Osteoblast (primary cell): ENCODE measurements around the gene C11orf21. TPM values are rescaled to one million over a fixed set of nuclear protein-coding genes. Genes with fewer than 3 reads are reported as not detected.

Experiments
- DNase-seq: peaks from one replicate; pipeline ENCODE4 v3.0.0; 2011; ENCODE audit warnings: low spot score, mixed read lengths; ENCODE audit not compliant: insufficient read length; ENCODE audit errors: missing footprints
- H2AFZ ChIP-seq: 2 replicates; pipeline ENCODE4 v1.6.0; 2011; ENCODE audit warnings: mild to moderate bottlenecking, low read length
- H3K27ac ChIP-seq: 2 replicates; pipeline ENCODE4 v1.5.1; 2011; ENCODE audit warnings: mild to moderate bottlenecking, low read depth, low read length, moderate library complexity
- H3K27me3 ChIP-seq: 2 replicates; pipeline ENCODE4 v1.6.0; 2012; ENCODE audit warnings: mild to moderate bottlenecking, control low read depth, inconsistent platforms, low read length, moderate library complexity; ENCODE audit not compliant: insufficient read depth
- H3K36me3 ChIP-seq: 2 replicates; pipeline ENCODE4 v1.5.1; 2011; ENCODE audit warnings: mild to moderate bottlenecking, low read length, control low read depth, moderate library complexity; ENCODE audit not compliant: insufficient read depth
- H3K4me1 ChIP-seq: 2 replicates; pipeline ENCODE4 v1.5.1; 2011; ENCODE audit warnings: mild to moderate bottlenecking, low read length, control low read depth, moderate library complexity; ENCODE audit not compliant: insufficient read depth
- H3K4me2 ChIP-seq: 2 replicates; pipeline ENCODE4 v1.6.0; 2011; ENCODE audit warnings: mild to moderate bottlenecking, low read length; ENCODE audit not compliant: insufficient read depth
- H3K4me3 ChIP-seq: fragments of 200-600 bp; sonication (generic); 3 replicates; pipeline ENCODE4 v1.5.1; 2012; ENCODE audit warnings: mild to moderate bottlenecking, low read length, inconsistent platforms; ENCODE audit not compliant: insufficient read depth
- H3K79me2 ChIP-seq: 2 replicates; pipeline ENCODE4 v1.6.0; 2012; ENCODE audit warnings: mild to moderate bottlenecking, low read length, control low read depth, inconsistent platforms; ENCODE audit not compliant: insufficient read depth
- H3K9me3 ChIP-seq: 2 replicates; pipeline ENCODE4 v1.5.1; 2011; ENCODE audit warnings: low read depth, low read length, control low read depth
- H4K20me1 ChIP-seq: 2 replicates; pipeline ENCODE4 v1.6.0; 2012; ENCODE audit warnings: mild to moderate bottlenecking, low read length, control low read depth; ENCODE audit not compliant: insufficient read depth
- total RNA-seq: library from RNA; depleted of rRNA; stranded (reverse); fragments of >200 nt; gene quantifications from 2 replicates; pipeline ENCODE4 v1.2.3, GENCODE V29; 2012
- TF ChIP-seq, protein P1 (sequence below): IDR thresholded peaks from 2 replicates; pipeline ENCODE4 v1.5.1; 2011; ENCODE audit warnings: mild to moderate bottlenecking, low read depth, low read length, moderate library complexity; ENCODE audit errors: extremely low read depth

Gene C11orf21
- total RNA-seq, 1 donor: 0.36 TPM

DNA sequence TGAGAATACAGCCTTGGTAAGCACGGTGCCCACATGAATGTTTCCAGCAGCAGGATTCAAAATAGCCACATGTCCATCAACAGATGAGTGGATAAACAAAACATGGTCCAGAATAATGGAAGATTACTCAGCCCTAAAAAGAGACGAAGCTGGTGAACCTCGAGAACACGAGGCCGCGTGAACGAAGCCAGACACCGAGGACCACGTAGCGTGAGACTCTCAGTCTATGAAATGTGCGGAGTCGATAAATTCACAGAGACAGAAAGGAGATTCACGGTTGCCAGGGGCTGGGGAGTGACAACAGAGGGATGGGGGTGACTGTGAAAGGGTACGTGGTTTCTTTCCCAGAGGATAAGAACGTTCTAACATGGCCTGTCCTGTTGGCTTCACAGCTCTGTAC lies 28.4 kb downstream of the C11orf21 start:
- Histone ChIP-seq H3K79me2 (no peaks in the 10 kb centered on the region), H4K20me1 (no peaks in the 10 kb centered on the region), H3K4me1 (no peaks in the 10 kb centered on the region), H2AFZ (no peak overlapping the region), H3K27ac (no peak overlapping the region), H3K27me3 (peaks cover 49% of the 10 kb centered on the region), H3K9me3 (no peaks in the 10 kb centered on the region), H3K4me3 (no peak overlapping the region), H3K36me3 (no peaks in the 10 kb centered on the region), H3K4me2 (no peak overlapping the region)
- TF ChIP-seq, protein P1, sequence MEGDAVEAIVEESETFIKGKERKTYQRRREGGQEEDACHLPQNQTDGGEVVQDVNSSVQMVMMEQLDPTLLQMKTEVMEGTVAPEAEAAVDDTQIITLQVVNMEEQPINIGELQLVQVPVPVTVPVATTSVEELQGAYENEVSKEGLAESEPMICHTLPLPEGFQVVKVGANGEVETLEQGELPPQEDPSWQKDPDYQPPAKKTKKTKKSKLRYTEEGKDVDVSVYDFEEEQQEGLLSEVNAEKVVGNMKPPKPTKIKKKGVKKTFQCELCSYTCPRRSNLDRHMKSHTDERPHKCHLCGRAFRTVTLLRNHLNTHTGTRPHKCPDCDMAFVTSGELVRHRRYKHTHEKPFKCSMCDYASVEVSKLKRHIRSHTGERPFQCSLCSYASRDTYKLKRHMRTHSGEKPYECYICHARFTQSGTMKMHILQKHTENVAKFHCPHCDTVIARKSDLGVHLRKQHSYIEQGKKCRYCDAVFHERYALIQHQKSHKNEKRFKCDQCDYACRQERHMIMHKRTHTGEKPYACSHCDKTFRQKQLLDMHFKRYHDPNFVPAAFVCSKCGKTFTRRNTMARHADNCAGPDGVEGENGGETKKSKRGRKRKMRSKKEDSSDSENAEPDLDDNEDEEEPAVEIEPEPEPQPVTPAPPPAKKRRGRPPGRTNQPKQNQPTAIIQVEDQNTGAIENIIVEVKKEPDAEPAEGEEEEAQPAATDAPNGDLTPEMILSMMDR: no peak
- peak; percentile 31 for DNase-seq

DNA sequence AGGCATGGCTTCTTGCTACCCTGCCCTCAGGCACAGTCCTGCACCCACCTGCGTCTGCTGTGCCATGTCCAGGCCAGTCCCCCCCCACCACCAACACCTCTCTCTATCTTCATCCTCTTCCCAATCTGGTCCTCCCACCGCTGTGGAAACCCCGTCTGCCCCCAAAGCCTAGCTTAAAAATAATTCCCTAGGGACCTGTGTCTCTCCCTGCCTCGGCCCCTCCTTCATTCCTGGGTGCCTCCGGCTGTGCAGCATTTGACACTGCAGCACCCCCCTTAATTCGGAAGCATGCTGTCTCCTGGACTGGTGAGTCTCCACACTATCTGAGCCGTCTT lies 28.8 kb downstream of the C11orf21 start:
- no peak overlapping the region for H3K27ac ChIP-seq
- no peak overlapping the region for H2AFZ ChIP-seq
- peaks cover 47% of the 10 kb centered on the region for H3K27me3 ChIP-seq
- no peaks in the 10 kb centered on the region for H3K9me3 ChIP-seq
- no peaks in the 10 kb centered on the region for H4K20me1 ChIP-seq
- TF ChIP-seq, protein P1: no peak
- H3K4me3 ChIP-seq: no peak overlapping the region
- H3K36me3 ChIP-seq: no peaks in the 10 kb centered on the region
- peak; percentile 78 for DNase-seq
- H3K4me1 ChIP-seq: no peaks in the 10 kb centered on the region
- no peak overlapping the region for H3K4me2 ChIP-seq
- no peaks in the 10 kb centered on the region for H3K79me2 ChIP-seq

DNA sequence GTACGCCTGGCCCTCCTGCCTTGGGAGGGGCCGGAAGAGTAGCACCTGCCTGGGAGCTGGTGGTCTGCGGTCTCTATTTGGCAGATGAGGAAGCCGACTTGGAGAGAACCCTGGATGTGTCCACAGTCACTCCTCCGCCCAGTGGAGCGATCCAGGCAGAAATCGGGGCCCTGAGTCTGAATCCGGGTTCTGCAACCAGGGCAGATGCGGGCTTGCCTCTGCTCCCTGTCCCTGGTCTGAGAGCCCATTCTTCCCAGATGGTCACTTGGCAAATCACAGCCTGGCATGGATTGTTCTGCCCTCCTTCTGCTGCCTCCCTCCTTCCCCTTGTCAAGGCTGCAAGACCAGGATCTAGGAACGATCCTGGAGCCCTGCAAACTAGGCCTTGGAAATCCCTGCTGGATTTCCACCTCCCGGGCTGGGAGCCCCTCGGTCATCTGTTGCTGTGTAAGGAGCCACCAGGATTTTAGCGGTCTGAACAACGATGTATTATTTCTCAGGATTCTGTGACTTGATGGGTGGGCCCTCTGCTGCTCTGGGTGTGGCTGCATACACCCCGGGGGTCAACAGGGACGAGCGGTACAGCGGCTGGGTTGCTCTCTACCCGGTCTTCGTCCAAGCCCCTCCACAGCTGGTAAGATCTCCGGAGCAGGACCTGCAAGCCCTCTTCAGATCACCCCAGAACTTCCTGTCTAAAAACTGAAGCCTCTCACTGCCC lies 29.3 kb downstream of the C11orf21 start:
- Histone ChIP-seq H2AFZ (no peak overlapping the region), H3K36me3 (no peaks in the 10 kb centered on the region), H3K79me2 (no peaks in the 10 kb centered on the region), H3K4me1 (no peaks in the 10 kb centered on the region), H4K20me1 (no peaks in the 10 kb centered on the region), H3K4me3 (no peak overlapping the region), H3K4me2 (no peak overlapping the region), H3K27ac (no peak overlapping the region), H3K9me3 (no peaks in the 10 kb centered on the region), H3K27me3 (peaks cover 46% of the 10 kb centered on the region)
- DNase-seq: peak; percentile 78
- TF ChIP-seq, protein P1: no peak

DNA sequence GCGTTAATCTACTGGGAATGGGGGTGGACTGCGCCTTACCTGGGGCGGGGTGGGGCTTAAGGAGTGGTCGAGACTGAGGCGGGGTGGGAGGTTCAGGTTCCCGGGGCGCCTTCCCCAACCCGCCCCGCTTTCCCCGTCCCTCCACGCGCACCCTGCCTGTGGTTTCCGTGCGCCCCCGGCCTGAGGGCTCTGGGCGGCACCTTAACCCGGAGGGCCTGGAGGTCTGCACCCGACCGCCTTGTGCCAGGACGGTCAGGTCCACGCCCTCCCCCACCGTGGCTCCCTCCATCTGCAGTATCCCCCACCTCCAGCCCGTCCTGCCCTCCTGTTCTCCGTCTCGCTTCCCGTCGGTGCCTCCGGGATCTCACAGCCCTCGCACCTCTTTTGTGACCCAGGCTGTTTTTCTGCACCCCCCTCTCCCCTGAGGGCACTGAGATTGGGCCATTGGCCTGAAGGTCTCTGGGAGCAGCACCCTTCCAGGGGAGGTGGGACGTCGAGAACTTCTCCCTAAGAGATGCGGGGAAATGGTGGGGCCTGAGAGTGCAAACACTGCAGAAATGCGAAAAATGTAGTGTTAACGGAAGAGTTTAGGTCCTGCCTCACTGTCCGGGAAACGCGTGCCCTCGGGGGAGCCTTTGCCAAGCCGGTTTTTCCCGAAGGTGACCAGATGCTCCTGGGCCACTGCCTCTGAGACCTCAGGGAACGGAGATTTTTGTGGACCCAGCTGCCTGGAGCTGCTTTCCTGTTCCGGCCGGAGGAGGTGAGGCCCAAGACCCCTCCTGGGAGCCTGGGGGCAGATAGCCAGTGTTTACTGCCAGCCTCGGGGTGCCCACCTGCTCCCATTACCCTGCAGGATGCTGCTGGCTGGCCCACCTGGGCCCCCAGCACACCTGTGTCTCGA lies 30.1 kb downstream of the C11orf21 start:
- Histone ChIP-seq H3K4me2 (no peak overlapping the region), H3K27me3 (peaks cover 39% of the 10 kb centered on the region), H3K4me3 (no peak overlapping the region), H2AFZ (no peak overlapping the region), H3K36me3 (no peaks in the 10 kb centered on the region), H3K79me2 (no peaks in the 10 kb centered on the region), H3K27ac (no peak overlapping the region), H3K9me3 (no peaks in the 10 kb centered on the region), H4K20me1 (no peaks in the 10 kb centered on the region), H3K4me1 (no peaks in the 10 kb centered on the region)
- TF ChIP-seq, protein P1: no peak
- DNase-seq: peak; percentile 67
